ENCODE data around the gene PPTC7.
"Not testable (repeated sequence)": the region's sequence is repeated elsewhere in the genome, so short reads cannot be mapped to it uniquely, and the experiment has no call there.

The PPTC7 gene

DNA sequence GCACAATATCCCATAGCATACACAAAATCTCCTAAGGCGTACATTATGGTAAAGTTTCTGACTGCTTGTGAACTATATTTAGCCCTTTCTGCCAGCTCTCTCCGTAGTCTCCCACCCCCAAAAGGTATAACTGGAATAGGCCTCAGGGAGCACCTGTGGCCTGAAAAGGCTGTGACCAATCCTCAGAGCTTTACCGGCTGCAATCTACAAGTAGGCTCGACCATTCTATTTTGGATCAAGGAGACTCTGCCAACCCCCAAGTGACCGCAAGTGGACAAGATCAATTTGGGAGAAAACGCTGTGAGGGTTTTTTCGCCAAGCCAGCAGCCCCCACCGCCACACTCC is 1.2 kb downstream of the PPTC7 start:
- Histone ChIP-seq H3K4me1 (ENCODE audit: insufficient read depth, low read length) (0 out of 2 replicates have a peak, but pooled peaks cover 6% of the 10 kb centered on the region), H3K9ac (ENCODE audit: low read depth, low read length) (peak overlapping the region; percentile 82; the same call in 1 of the 2 replicates), H3K9me3 (ENCODE audit: insufficient read depth, low read depth, low read length) (no peaks in the 10 kb centered on the region), H3K27me3 (ENCODE audit: insufficient read depth, low read length) (no peaks in the 10 kb centered on the region; the same call in 1 of the 2 replicates), H3K4me3 (ENCODE audit: low read length) (peak overlapping the region; percentile 94), H3K27ac (ENCODE audit: low read length) (no peak overlapping the region), H3K36me3 (ENCODE audit: insufficient read depth, low read depth, low read length) (no peaks in the 10 kb centered on the region)

GRCh38 chr12:110579535-110580253 is 3.4 kb downstream of the PPTC7 start:
- Histone ChIP-seq H3K4me3 (ENCODE audit: low read length) (no peak overlapping the region), H3K4me1 (ENCODE audit: insufficient read depth, low read length) (0 out of 2 replicates have a peak, but pooled peaks cover 6% of the 10 kb centered on the region), H3K36me3 (ENCODE audit: insufficient read depth, low read depth, low read length) (no peaks in the 10 kb centered on the region), H3K27ac (ENCODE audit: low read length) (no peak overlapping the region), H3K27me3 (ENCODE audit: insufficient read depth, low read length) (no peaks in the 10 kb centered on the region; the same call in 1 of the 2 replicates), H3K9me3 (ENCODE audit: insufficient read depth, low read depth, low read length) (no peaks in the 10 kb centered on the region), H3K9ac (ENCODE audit: low read depth, low read length) (no peak overlapping the region)

GRCh38 chr12:110578694-110579534 is 4.2 kb downstream of the PPTC7 start:
- Histone ChIP-seq H3K27ac (ENCODE audit: low read length) (no peak overlapping the region), H3K9ac (ENCODE audit: low read depth, low read length) (no peak overlapping the region), H3K4me3 (ENCODE audit: low read length) (no peak overlapping the region)

DNA sequence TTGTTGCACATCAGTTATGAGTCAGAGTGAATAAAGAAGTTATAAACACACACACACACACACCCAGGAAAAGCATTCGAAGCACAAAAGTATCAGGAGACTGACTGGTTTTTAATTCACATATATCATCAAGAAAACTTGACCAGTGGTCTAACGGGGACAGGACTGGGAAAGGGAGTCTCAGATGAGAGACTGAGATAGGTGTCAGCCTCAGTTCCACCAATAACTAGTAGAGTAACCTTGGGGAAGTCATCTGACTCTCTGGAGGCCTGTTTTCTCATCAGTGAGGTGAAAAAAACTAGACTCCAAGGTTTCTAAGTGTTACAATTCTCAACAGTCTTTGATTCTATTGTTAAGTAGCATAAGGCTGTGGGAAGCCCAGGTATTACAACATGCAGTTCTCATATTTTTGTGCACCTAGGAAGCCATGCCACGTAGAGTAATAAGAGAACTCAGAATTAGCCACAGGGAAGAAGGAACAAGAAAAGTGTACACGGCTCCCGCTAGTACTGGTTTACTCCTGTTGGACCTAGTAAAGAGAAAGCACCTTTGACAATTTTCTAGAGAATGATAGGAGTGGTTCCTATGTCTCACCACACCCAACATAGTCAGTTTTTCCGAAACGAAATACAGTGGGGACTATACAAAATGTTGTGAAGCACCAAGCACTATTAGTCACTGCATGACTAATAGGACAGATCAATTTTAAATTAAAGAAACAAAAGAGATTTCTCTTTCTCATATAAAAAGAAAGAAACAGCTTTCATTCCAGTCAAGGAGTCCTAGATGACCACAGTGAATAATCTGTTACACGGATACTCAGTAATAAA is 5.0 kb downstream of the PPTC7 start:
- no peaks in the 10 kb centered on the region for H3K36me3 ChIP-seq (ENCODE audit: insufficient read depth, low read depth, low read length)
- no peak overlapping the region for H3K4me3 ChIP-seq (ENCODE audit: low read length)
- H3K9ac ChIP-seq (ENCODE audit: low read depth, low read length), result no peak overlapping the region

More at GRCh38 chr12:110578694-110579534, 4.2 kb downstream of the PPTC7 start:
- no peaks in the 10 kb centered on the region for H3K36me3 ChIP-seq (ENCODE audit: insufficient read depth, low read depth, low read length)
- H3K9me3 ChIP-seq (ENCODE audit: insufficient read depth, low read depth, low read length), result no peaks in the 10 kb centered on the region
- no peaks in the 10 kb centered on the region; the same call in 1 of the 2 replicates for H3K27me3 ChIP-seq (ENCODE audit: insufficient read depth, low read length)
- 0 out of 2 replicates have a peak, but pooled peaks cover 6% of the 10 kb centered on the region for H3K4me1 ChIP-seq (ENCODE audit: insufficient read depth, low read length)

GRCh38 chr12:110576504-110576903 is 6.6 kb downstream of the PPTC7 start:
- Histone ChIP-seq H3K4me3 (ENCODE audit: low read length) (no peak overlapping the region), H3K27me3 (ENCODE audit: insufficient read depth, low read length) (no peaks in the 10 kb centered on the region; the same call in 1 of the 2 replicates), H3K27ac (ENCODE audit: low read length) (no peak overlapping the region), H3K36me3 (ENCODE audit: insufficient read depth, low read depth, low read length) (no peaks in the 10 kb centered on the region), H3K9me3 (ENCODE audit: insufficient read depth, low read depth, low read length) (peaks cover 11% of the 10 kb centered on the region), H3K4me1 (ENCODE audit: insufficient read depth, low read length) (no peaks in the 10 kb centered on the region), H3K9ac (ENCODE audit: low read depth, low read length) (no peak overlapping the region)

More for the DNA sequence above, 5.0 kb downstream of the PPTC7 start:
- H3K9me3 ChIP-seq (ENCODE audit: insufficient read depth, low read depth, low read length), result no peaks in the 10 kb centered on the region
- H3K4me1 ChIP-seq (ENCODE audit: insufficient read depth, low read length), result no peaks in the 10 kb centered on the region
- no peak overlapping the region for H3K27ac ChIP-seq (ENCODE audit: low read length)
- no peaks in the 10 kb centered on the region; the same call in 1 of the 2 replicates for H3K27me3 ChIP-seq (ENCODE audit: insufficient read depth, low read length)

- Histone ChIP-seq H3K4me3 (ENCODE audit: low read length) (no peak overlapping the region), H3K36me3 (ENCODE audit: insufficient read depth, low read depth, low read length) (no peaks in the 10 kb centered on the region), H3K9me3 (ENCODE audit: insufficient read depth, low read depth, low read length) (peaks cover 14% of the 10 kb centered on the region), H3K27me3 (ENCODE audit: insufficient read depth, low read length) (no peaks in the 10 kb centered on the region), H3K9ac (ENCODE audit: low read depth, low read length) (no peak overlapping the region), H3K27ac (ENCODE audit: low read length) (no peak overlapping the region), H3K4me1 (ENCODE audit: insufficient read depth, low read length) (no peaks in the 10 kb centered on the region)
Measured at GRCh38 chr12:110575326-110575725, 7.8 kb downstream of the PPTC7 start.

DNA sequence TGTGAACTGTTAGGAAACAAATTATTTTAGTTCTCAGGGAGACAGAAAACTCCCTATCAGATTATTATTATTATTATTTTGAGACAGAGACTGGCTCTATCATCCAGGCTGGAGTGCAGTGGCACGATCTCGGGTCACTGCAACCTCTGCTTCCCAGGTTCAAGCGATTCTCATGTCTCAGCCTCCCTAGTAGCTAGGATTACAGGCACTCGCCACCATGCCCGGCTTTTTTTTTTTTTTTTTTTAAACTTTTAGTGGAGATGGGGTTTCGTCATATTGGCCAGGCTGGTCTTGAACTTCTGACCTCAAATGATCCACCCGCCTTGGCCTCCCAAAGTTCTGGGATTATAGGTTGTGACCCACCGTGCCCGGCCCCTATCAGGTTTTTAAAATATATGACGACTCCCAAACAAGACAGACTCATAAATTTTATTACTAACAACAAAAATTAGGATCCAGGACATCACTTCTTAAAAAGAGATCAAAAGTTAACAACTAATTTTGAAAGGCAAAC is 8.3 kb downstream of the PPTC7 start:
- H3K9ac ChIP-seq (ENCODE audit: low read depth, low read length); H3K4me3 ChIP-seq (ENCODE audit: low read length); H3K36me3 ChIP-seq (ENCODE audit: insufficient read depth, low read depth, low read length); H3K4me1 ChIP-seq (ENCODE audit: insufficient read depth, low read length); H3K27me3 ChIP-seq (ENCODE audit: insufficient read depth, low read length); H3K27ac ChIP-seq (ENCODE audit: low read length): not testable (repeated sequence)
- H3K9me3 ChIP-seq (ENCODE audit: insufficient read depth, low read depth, low read length), result peaks cover 15% of the 10 kb centered on the region

DNA sequence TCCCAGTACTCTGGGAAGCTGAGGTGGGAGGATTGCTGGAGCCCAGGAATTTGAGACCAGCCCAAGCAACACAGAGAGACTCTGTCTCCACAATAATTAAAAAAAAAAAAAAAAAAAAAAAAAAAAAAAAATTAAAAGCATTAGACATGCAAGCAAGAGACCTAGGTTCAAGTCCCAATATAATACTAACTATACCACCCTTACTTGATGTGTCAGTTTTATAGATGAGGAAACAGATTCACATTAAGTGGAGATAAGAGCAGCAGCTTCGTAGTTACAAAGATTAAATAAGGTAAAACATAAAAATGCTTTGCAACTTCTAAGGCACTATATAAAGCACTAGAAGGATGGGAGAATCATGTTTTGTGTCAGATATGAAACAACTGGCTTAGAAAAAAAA is 9.1 kb downstream of the PPTC7 start:
- no peak overlapping the region for H3K4me3 ChIP-seq (ENCODE audit: low read length)
- no peak overlapping the region for H3K9ac ChIP-seq (ENCODE audit: low read depth, low read length)
- H3K9me3 ChIP-seq (ENCODE audit: insufficient read depth, low read depth, low read length), result peaks cover 21% of the 10 kb centered on the region
- H3K36me3 ChIP-seq (ENCODE audit: insufficient read depth, low read depth, low read length), result no peaks in the 10 kb centered on the region
- H3K4me1 ChIP-seq (ENCODE audit: insufficient read depth, low read length), result no peaks in the 10 kb centered on the region
- H3K27ac ChIP-seq (ENCODE audit: low read length), result no peak overlapping the region
- no peaks in the 10 kb centered on the region for H3K27me3 ChIP-seq (ENCODE audit: insufficient read depth, low read length)

GRCh38 chr12:110570798-110571197 is 12.3 kb downstream of the PPTC7 start:
- not testable (repeated sequence) for H3K27me3 ChIP-seq (ENCODE audit: insufficient read depth, low read length)
- peaks cover 21% of the 10 kb centered on the region for H3K9me3 ChIP-seq (ENCODE audit: insufficient read depth, low read depth, low read length)

DNA sequence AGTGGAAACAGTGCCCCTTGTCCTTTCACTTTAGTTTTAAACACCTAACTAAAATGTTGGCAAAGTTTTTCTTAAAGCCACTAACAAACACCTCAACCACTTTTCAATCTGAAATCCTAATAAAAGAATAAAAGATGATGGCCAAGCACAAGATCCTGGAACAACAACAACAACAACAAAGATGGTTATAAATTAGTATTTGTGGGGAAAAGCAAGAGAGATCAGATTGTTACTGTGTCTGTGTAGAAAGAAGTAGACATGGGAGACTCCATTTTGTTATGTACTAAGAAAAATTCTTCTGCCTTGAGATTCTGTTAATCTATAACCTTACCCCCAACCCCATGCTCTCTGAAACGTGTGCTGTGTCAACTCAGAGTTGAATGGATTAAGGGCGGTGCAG is 13.3 kb downstream of the PPTC7 start:
- not testable (repeated sequence) for H3K27me3 ChIP-seq (ENCODE audit: insufficient read depth, low read length); H3K27ac ChIP-seq (ENCODE audit: low read length); H3K4me1 ChIP-seq (ENCODE audit: insufficient read depth, low read length); H3K9ac ChIP-seq (ENCODE audit: low read depth, low read length); H3K36me3 ChIP-seq (ENCODE audit: insufficient read depth, low read depth, low read length); H3K4me3 ChIP-seq (ENCODE audit: low read length)
- peaks cover 21% of the 10 kb centered on the region for H3K9me3 ChIP-seq (ENCODE audit: insufficient read depth, low read depth, low read length)

More at GRCh38 chr12:110570798-110571197, 12.3 kb downstream of the PPTC7 start:
- H3K27ac ChIP-seq (ENCODE audit: low read length); H3K36me3 ChIP-seq (ENCODE audit: insufficient read depth, low read depth, low read length); H3K4me3 ChIP-seq (ENCODE audit: low read length); H3K9ac ChIP-seq (ENCODE audit: low read depth, low read length); H3K4me1 ChIP-seq (ENCODE audit: insufficient read depth, low read length): not testable (repeated sequence)

DNA sequence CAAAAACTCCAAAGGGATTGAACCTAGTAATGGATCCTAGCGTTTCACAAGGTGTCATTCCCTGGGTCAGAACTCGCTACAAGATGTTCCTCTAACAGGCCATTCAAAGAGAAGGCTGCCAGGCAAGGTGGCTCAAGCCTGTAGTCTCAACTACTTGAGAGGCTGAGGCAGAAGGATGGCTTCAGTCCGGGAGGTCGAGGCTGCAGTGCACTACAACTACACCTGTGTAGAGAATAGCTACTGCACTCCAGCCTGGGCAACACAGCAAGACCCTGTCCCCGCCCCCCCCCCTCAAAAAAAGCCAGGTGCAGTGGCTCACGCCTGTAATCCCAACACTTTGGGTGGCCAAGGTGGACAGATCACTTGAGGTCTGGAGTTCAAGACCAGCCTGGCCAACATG is 14.4 kb downstream of the PPTC7 start:
- no peak overlapping the region for H3K4me3 ChIP-seq (ENCODE audit: low read length)
- H3K9me3 ChIP-seq (ENCODE audit: insufficient read depth, low read depth, low read length), result peaks cover 21% of the 10 kb centered on the region
- no peak overlapping the region for H3K9ac ChIP-seq (ENCODE audit: low read depth, low read length)
- no peaks in the 10 kb centered on the region for H3K36me3 ChIP-seq (ENCODE audit: insufficient read depth, low read depth, low read length)
- H3K27me3 ChIP-seq (ENCODE audit: insufficient read depth, low read length), result no peaks in the 10 kb centered on the region
- no peak overlapping the region for H3K27ac ChIP-seq (ENCODE audit: low read length)
- no peaks in the 10 kb centered on the region for H3K4me1 ChIP-seq (ENCODE audit: insufficient read depth, low read length)
